Neural crest cell (in vitro differentiated cells): ENCODE results near the gene HDAC9. TPM values are rescaled to one million over a fixed set of nuclear protein-coding genes. Genes with fewer than 3 reads are reported as not detected.

Experiments
- DNase-seq: peaks from one replicate; pipeline ENCODE4 v3.0.0; 2021; ENCODE audit warnings: low read depth, mixed read lengths, low spot score
- H3K27ac Mint-ChIP-seq: one replicate; pipeline ENCODE4 v1.8.0; 2021; ENCODE audit warnings: mild to moderate bottlenecking, mixed read lengths; ENCODE audit not compliant: unreplicated experiment
- H3K27me3 Mint-ChIP-seq: 2 replicates; pipeline ENCODE4 v1.8.0; 2021; ENCODE audit warnings: low read depth, mild to moderate bottlenecking, mixed read lengths
- H3K36me3 Mint-ChIP-seq: 2 replicates; pipeline ENCODE4 v1.8.0; 2021; ENCODE audit warnings: low read depth, mild to moderate bottlenecking, mixed read lengths
- H3K4me1 Mint-ChIP-seq: 2 replicates; pipeline ENCODE4 v1.8.0; 2021; ENCODE audit warnings: mixed read lengths
- H3K4me3 Mint-ChIP-seq: one replicate; pipeline ENCODE4 v1.8.0; 2021; ENCODE audit warnings: mild to moderate bottlenecking, mixed read lengths
- H3K9me3 Mint-ChIP-seq: 2 replicates; pipeline ENCODE4 v1.8.0; 2021; ENCODE audit warnings: mixed read lengths
- CTCF ChIP-seq: fragments of 200-600 bp; sonication (generic); conservative IDR thresholded peaks from 2 replicates; pipeline ENCODE4 v1.5.0; 2021; ENCODE audit warnings: antibody characterized with exemption, mild to moderate bottlenecking
- total RNA-seq: library from RNA; stranded (reverse); gene quantifications from 2 replicates; pipeline ENCODE4 v1.2.1, GENCODE V29; 2021

Gene HDAC9
- total RNA-seq, 1 donor from 2014 or later: 32.3 TPM

- no peaks in the 10 kb centered on the region for H3K27me3 Mint-ChIP-seq
- H3K4me1 Mint-ChIP-seq: peaks cover 46% of the 10 kb centered on the region
- H3K4me3 Mint-ChIP-seq: no peak overlapping the region
- DNase-seq: no peak
- H3K9me3 Mint-ChIP-seq: no peaks in the 10 kb centered on the region
- TF ChIP-seq CTCF: no peak
- H3K27ac Mint-ChIP-seq: no peak overlapping the region
- H3K36me3 Mint-ChIP-seq: no peaks in the 10 kb centered on the region
Observed at GRCh38 chr7:18689551-18689950, 194.0 kb downstream of the HDAC9 start.

DNA sequence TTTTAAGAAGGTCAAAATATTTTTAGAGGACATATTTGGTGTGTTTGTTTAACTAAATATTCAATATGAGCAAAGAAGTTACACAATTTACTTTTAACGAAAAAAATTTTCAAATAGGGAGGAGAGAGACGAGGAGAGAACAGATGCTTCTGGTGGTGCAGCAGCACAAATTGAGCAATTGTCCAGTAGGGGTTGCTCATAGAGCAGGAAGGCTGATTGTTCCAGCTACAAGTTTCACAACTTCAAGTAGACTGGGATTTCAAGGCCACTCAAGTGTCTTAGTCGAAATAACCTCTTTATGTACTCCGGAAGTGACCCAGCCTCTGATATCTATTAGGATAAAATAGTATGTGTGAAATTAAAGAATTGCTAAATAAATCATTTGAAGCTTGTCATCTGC lies 197.9 kb downstream of the HDAC9 start:
- H3K27ac Mint-ChIP-seq: no peak overlapping the region
- peaks cover 3% of the 10 kb centered on the region for H3K36me3 Mint-ChIP-seq
- H3K9me3 Mint-ChIP-seq: no peaks in the 10 kb centered on the region
- no peak overlapping the region for H3K4me3 Mint-ChIP-seq
- H3K27me3 Mint-ChIP-seq: no peaks in the 10 kb centered on the region
- peaks cover 41% of the 10 kb centered on the region for H3K4me1 Mint-ChIP-seq
- no peak for DNase-seq
- peak; percentile 65 for TF ChIP-seq CTCF

DNA sequence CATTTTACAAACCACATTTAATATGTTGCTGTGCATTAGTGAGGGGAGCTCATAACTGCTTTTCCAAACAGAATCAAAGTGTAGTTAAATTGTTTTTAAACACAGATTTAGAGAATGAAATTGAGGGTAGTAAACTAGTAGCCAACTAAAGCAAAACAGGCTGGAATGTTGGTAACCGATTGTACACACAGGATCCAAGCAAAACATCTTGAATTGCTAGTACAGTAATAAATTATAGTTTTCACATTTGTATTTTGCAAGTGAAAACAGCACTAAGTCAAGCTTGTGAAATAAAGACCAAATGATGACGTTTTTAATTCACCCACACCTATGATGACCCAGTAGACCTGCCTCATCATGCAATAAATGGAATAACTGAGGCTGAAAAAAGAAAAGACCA lies 198.3 kb downstream of the HDAC9 start:
- Mint-ChIP-seq H3K9me3 (no peaks in the 10 kb centered on the region), H3K36me3 (peaks cover 3% of the 10 kb centered on the region), H3K4me1 (peaks cover 41% of the 10 kb centered on the region), H3K27me3 (no peaks in the 10 kb centered on the region), H3K27ac (no peak overlapping the region), H3K4me3 (no peak overlapping the region)
- no peak for TF ChIP-seq CTCF
- DNase-seq: no peak

DNA sequence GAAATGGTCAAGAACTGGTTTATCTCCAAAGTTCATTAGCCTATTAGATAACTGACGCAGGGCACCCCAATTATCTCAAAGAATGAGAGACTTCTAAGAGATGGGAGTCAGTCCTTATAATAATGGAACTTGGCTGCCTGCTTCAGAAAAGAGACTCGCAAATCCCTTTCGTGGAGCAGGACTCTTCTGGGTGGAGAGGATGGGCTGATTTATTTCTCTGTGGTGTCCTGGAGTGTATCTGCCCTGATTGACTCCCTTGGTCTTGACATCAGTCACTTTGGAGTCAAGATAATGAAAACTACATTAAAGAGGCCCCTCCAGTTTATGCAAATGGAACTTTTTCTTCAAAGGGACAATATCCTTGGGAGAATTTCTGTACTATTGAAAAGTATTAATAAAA lies 198.9 kb downstream of the HDAC9 start:
- H3K27me3 Mint-ChIP-seq: no peaks in the 10 kb centered on the region
- H3K27ac Mint-ChIP-seq: no peak overlapping the region
- H3K9me3 Mint-ChIP-seq: peaks cover 2% of the 10 kb centered on the region
- H3K4me1 Mint-ChIP-seq: peaks cover 39% of the 10 kb centered on the region
- TF ChIP-seq CTCF: no peak
- no peak for DNase-seq
- no peak overlapping the region for H3K4me3 Mint-ChIP-seq
- H3K36me3 Mint-ChIP-seq: peaks cover 3% of the 10 kb centered on the region

- Mint-ChIP-seq H3K27ac (no peak overlapping the region), H3K27me3 (no peaks in the 10 kb centered on the region), H3K9me3 (peaks cover 2% of the 10 kb centered on the region), H3K4me3 (no peak overlapping the region), H3K4me1 (peaks cover 36% of the 10 kb centered on the region), H3K36me3 (peaks cover 3% of the 10 kb centered on the region)
- TF ChIP-seq CTCF: no peak
- no peak for DNase-seq
Observed at GRCh38 chr7:18694911-18695310, 199.4 kb downstream of the HDAC9 start.

- H3K4me1 Mint-ChIP-seq: peaks cover 43% of the 10 kb centered on the region
- H3K4me3 Mint-ChIP-seq: no peak overlapping the region
- no peak for TF ChIP-seq CTCF
- H3K9me3 Mint-ChIP-seq: peaks cover 2% of the 10 kb centered on the region
- no peak for DNase-seq
- peaks cover 3% of the 10 kb centered on the region for H3K36me3 Mint-ChIP-seq
- no peaks in the 10 kb centered on the region for H3K27me3 Mint-ChIP-seq
- H3K27ac Mint-ChIP-seq: no peak overlapping the region
Observed at GRCh38 chr7:18698258-18698734, 202.7 kb downstream of the HDAC9 start.
